Spinal cord (tissue), 10 donors: ENCODE results near the gene SCART1. TPM values are rescaled to one million over a fixed set of nuclear protein-coding genes. Genes with fewer than 3 reads are reported as not detected.

ENCODE experiments used
- DNase-seq, 6 donors: peaks; one replicate each; pipeline versions ENCODE4 v3.0.0 to v3.0.0-alpha.2; 2013 to 2015; ENCODE audit warnings: low spot score in 6 of 6, low read depth in 4 of 6
- H3K27ac ChIP-seq: one replicate; pipeline ENCODE4 v1.5.1; 2013; ENCODE audit warnings: low read depth, low read length, control low read depth
- H3K27me3 ChIP-seq: one replicate; pipeline ENCODE4 v1.6.1; 2013; ENCODE audit warnings: low read length; ENCODE audit not compliant: control insufficient read depth, insufficient read depth
- H3K36me3 ChIP-seq: one replicate; pipeline ENCODE4 v1.6.1; 2013; ENCODE audit warnings: low read length; ENCODE audit not compliant: control insufficient read depth, insufficient read depth
- H3K4me1 ChIP-seq: one replicate; pipeline ENCODE4 v1.6.1; 2013; ENCODE audit warnings: low read length; ENCODE audit not compliant: control insufficient read depth, insufficient read depth
- H3K4me3 ChIP-seq: one replicate; pipeline ENCODE4 v1.5.1; 2013; ENCODE audit warnings: low read depth, low read length, control low read depth
- H3K9me3 ChIP-seq: one replicate; pipeline ENCODE4 v1.6.1; 2013; ENCODE audit warnings: low read length; ENCODE audit not compliant: control insufficient read depth, insufficient read depth
- WGBS: methylation state at CpG from one replicate; pipeline ENCODE4 v1.1.5; 2013; ENCODE audit warnings: missing lambda C conversion rate; ENCODE audit not compliant: insufficient coverage; 5-methylcytosine and 5-hydroxymethylcytosine counted together
- polyA plus RNA-seq, 2 donors: library from polyadenylated mRNA; unstranded; fragments of 120-200 nt; gene quantifications; one replicate each; pipeline ENCODE4 v1.2.1, GENCODE V29; 2013; ENCODE audit not compliant: insufficient read length in 2 of 2
- total RNA-seq, 2 donors: library from RNA; depleted of rRNA in 1 of 2; stranded (reverse); fragments of 120-200 nt in 1 of 2; fragments of >200 nt in 1 of 2; gene quantifications; one replicate each; pipeline versions ENCODE4 v1.2.3 to v1.2.4, GENCODE V29; 2013 to 2014
- donor health status: healthy.

Gene SCART1
- total and polyA plus RNA-seq, 4 donors: 1.7 to 2.9 (median 2.3) TPM

DNA sequence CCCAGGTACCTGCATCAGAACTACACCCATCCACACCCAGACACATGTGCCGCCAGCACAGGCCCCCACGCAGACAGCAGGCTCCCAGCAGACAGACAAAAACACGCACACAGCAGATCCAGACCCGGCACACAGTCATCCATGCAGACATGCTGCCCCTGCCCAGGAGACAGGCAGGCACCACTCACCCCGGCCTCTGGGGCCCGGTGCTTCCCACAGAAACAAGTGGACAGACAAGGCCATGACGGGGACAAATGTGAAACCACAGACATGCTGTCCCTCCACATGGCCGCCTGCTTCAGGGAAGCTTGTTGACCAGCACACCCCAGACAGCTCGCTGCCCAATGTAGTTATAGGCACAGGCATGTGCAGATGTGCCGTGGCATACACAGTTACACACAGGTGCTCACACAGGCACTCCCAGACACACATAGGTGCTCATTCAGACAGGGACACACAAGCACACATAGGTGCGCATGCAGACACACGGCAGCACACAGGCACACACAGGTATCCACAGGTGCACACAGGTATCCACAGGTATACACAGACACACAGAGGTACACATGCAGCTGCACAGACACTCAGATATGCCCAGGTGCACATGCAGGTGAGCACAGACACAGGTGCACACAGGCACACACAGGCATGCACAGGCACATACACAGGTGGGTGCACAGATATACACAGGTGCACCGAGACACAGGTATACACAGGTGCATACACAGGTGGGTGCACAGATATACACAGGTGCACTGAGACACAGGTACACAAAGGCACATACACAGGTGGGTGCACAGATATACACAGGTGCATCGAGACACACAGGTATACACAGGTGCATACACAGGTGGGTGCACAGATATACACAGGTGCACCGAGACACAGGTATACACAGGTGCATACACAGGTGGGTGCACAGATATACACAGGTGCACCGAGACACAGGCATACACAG, 10.5 kb upstream of the SCART1 start:
- DNase-seq: no peak
- Histone ChIP-seq H3K27me3 (no peaks in the 10 kb centered on the region), H3K36me3 (no peaks in the 10 kb centered on the region), H3K9me3 (peaks cover 4% of the 10 kb centered on the region), H3K27ac (no peak overlapping the region), H3K4me1 (no peaks in the 10 kb centered on the region), H3K4me3 (no peak overlapping the region)
- WGBS: 84% methylated on average over 15 of the region's 16 CpGs

- no peaks in the 10 kb centered on the region for H3K4me1 ChIP-seq
- peaks cover 11% of the 10 kb centered on the region for H3K9me3 ChIP-seq
- WGBS: 89% methylated on average over 10 of the region's 12 CpGs
- no peak for DNase-seq
- H3K27me3 ChIP-seq: no peaks in the 10 kb centered on the region
- no peaks in the 10 kb centered on the region for H3K36me3 ChIP-seq
- H3K27ac ChIP-seq: no peak overlapping the region
- no peak overlapping the region for H3K4me3 ChIP-seq
These were observed 9.1 kb upstream of the SCART1 start for GRCh38 chr10:133444342-133445267.

GRCh38 chr10:133445268-133445732, 8.4 kb upstream of the SCART1 start:
- no peak overlapping the region for H3K4me3 ChIP-seq
- 91% methylated on average over 22 of the region's 22 CpGs for whole genome bisulfite sequencing
- H3K27me3 ChIP-seq: no peaks in the 10 kb centered on the region
- no peak for DNase-seq
- no peaks in the 10 kb centered on the region for H3K4me1 ChIP-seq
- H3K27ac ChIP-seq: no peak overlapping the region
- peaks cover 11% of the 10 kb centered on the region for H3K9me3 ChIP-seq
- H3K36me3 ChIP-seq: no peaks in the 10 kb centered on the region

- H3K9me3 ChIP-seq: peaks cover 11% of the 10 kb centered on the region
- H3K27ac ChIP-seq: no peak overlapping the region
- 42% methylated on average over 68 of the region's 80 CpGs for WGBS
- no peaks in the 10 kb centered on the region for H3K4me1 ChIP-seq
- no peaks in the 10 kb centered on the region for H3K36me3 ChIP-seq
- no peak for DNase-seq
- no peaks in the 10 kb centered on the region for H3K27me3 ChIP-seq
- no peak overlapping the region for H3K4me3 ChIP-seq
These were observed 7.7 kb upstream of the SCART1 start for GRCh38 chr10:133445751-133446708.

DNA sequence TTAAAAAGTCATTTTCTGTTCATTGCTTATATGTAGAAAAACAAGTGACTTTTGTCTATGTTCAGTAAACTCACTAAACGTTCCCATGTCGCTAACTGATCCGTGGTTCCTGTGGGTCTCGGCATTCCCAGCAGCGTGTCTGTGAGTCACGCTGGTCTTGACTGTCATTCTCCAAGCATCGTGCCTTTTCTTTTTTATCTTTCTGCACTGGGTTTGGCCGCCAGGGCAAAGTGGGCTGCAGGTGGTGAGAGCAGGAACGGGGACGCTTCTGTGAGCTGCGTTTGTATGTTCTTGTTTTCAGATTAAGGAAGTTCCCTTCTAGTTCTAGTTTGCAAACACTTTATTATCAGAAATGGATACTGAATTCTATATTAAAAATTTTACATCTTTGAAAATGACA, 6.8 kb upstream of the SCART1 start:
- Histone ChIP-seq H3K9me3 (peaks cover 11% of the 10 kb centered on the region), H3K4me1 (no peaks in the 10 kb centered on the region), H3K27ac (no peak overlapping the region), H3K36me3 (no peaks in the 10 kb centered on the region), H3K4me3 (no peak overlapping the region), H3K27me3 (no peaks in the 10 kb centered on the region)
- WGBS: 84% methylated on average over 7 of the region's 11 CpGs
- no peak for DNase-seq

GRCh38 chr10:133448120-133448519, 5.6 kb upstream of the SCART1 start:
- Histone ChIP-seq H3K4me1 (no peaks in the 10 kb centered on the region), H3K4me3 (no peak overlapping the region), H3K9me3 (peaks cover 11% of the 10 kb centered on the region)

DNA sequence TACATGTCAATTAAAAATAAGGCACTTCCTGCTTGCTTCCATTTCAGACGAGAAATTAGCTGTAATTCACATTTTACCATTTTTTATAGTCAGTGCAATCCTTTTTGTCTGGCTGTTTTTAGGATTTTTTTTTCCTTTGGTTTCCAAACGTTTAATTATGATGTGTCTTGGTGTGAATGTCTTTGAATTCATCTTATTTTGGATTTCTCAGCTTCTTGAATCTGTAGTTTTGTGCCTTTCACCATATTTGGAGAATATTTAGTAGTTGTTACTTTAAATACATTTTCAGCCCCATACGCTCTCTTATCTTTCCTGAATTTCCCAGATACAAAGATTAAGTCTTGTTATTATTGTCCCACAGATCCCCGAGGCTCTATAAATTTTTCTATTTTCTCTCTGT, 2.4 kb upstream of the SCART1 start:
- no CpG with 5 or more reads among the region's 4 CpGs for WGBS
- Histone ChIP-seq H3K27ac (no peak overlapping the region), H3K4me1 (no peaks in the 10 kb centered on the region), H3K9me3 (peaks cover 11% of the 10 kb centered on the region), H3K4me3 (no peak overlapping the region), H3K36me3 (peaks cover 4% of the 10 kb centered on the region), H3K27me3 (no peaks in the 10 kb centered on the region)
- no peak for DNase-seq

More at GRCh38 chr10:133448120-133448519, 5.6 kb upstream of the SCART1 start:
- Histone ChIP-seq H3K27me3 (no peaks in the 10 kb centered on the region), H3K27ac (no peak overlapping the region), H3K36me3 (no peaks in the 10 kb centered on the region)
- no peak for DNase-seq

DNA sequence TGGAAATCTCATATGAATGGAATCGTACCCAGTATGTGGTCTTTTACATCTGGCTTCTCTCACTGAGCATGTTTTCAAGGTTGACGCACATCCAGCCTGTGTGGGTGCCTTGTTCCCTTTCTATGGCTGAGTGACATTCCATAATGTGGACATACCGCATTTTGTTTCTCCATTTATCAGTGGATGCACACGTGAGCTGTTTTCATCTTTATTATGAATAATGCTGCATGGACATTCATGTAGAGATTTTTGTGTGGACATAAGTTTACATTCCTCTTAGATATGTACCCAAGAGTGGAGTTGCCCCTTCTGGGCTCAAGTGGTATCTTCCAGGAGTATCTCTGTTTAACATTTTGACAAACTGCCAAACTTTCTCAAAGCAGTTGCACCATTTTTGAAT, 1.3 kb upstream of the SCART1 start:
- Histone ChIP-seq H3K4me1 (no peaks in the 10 kb centered on the region), H3K9me3 (peaks cover 11% of the 10 kb centered on the region), H3K36me3 (peaks cover 4% of the 10 kb centered on the region), H3K4me3 (no peak overlapping the region), H3K27me3 (no peaks in the 10 kb centered on the region), H3K27ac (no peak overlapping the region)
- no peak for DNase-seq
- WGBS: 58% methylated on average over 2 of the region's 4 CpGs
